ENCODE measurements around the gene OXSR1.
"Not testable (repeated sequence)": the region's sequence is repeated elsewhere in the genome, so short reads cannot be mapped to it uniquely, and the experiment has no call there.

Gene OXSR1

GRCh38 chr3:38141952-38142273 lies 23.4 kb upstream of the OXSR1 start:
- DNase-seq (ENCODE audit: low read depth in 2 of 2) = no peak

GRCh38 chr3:38142959-38143358 lies 22.4 kb upstream of the OXSR1 start:
- DNase-seq (ENCODE audit: low read depth in 2 of 2) = no peak

- DNase-seq (ENCODE audit: low read depth in 2 of 2) = no peak
These were observed 21.8 kb upstream of the OXSR1 start for GRCh38 chr3:38143511-38143910.

- no peak for DNase-seq (ENCODE audit: low read depth in 2 of 2)
These were observed 18.8 kb upstream of the OXSR1 start for GRCh38 chr3:38146504-38146903.

- DNase-seq (ENCODE audit: low read depth in 2 of 2) = no peak
These were observed 17.9 kb upstream of the OXSR1 start for GRCh38 chr3:38147421-38147820.

GRCh38 chr3:38148311-38148882 lies 16.9 kb upstream of the OXSR1 start:
- DNase-seq (ENCODE audit: low read depth in 2 of 2) = no peak

- DNase-seq (ENCODE audit: low read depth in 2 of 2) = no peak
These were observed 15.6 kb upstream of the OXSR1 start for GRCh38 chr3:38149708-38150107.

- DNase-seq (ENCODE audit: low read depth in 2 of 2) = no peak
These were observed 14.4 kb upstream of the OXSR1 start for GRCh38 chr3:38150780-38151528.

- no peak for DNase-seq (ENCODE audit: low read depth in 2 of 2)
These were observed 13.6 kb upstream of the OXSR1 start for GRCh38 chr3:38151667-38152265.

GRCh38 chr3:38152609-38153008 lies 12.7 kb upstream of the OXSR1 start:
- DNase-seq (ENCODE audit: low read depth in 2 of 2) = no peak

- no peak for DNase-seq (ENCODE audit: low read depth in 2 of 2)
These were observed 12.1 kb upstream of the OXSR1 start for GRCh38 chr3:38153221-38153620.

GRCh38 chr3:38154033-38154494 lies 11.3 kb upstream of the OXSR1 start:
- no peak for DNase-seq (ENCODE audit: low read depth in 2 of 2)

- no peak for DNase-seq (ENCODE audit: low read depth in 2 of 2)
These were observed 10.6 kb upstream of the OXSR1 start for GRCh38 chr3:38154625-38155255.

- DNase-seq (ENCODE audit: low read depth in 2 of 2) = no peak
These were observed 9.5 kb upstream of the OXSR1 start for GRCh38 chr3:38155825-38156224.

- no peak for DNase-seq (ENCODE audit: low read depth in 2 of 2)
These were observed 8.2 kb upstream of the OXSR1 start for GRCh38 chr3:38157117-38157516.

GRCh38 chr3:38157595-38157994 lies 7.7 kb upstream of the OXSR1 start:
- no peak for DNase-seq (ENCODE audit: low read depth in 2 of 2)

GRCh38 chr3:38158472-38158871 lies 6.9 kb upstream of the OXSR1 start:
- no peak for DNase-seq (ENCODE audit: low read depth in 2 of 2)

GRCh38 chr3:38160704-38161103 lies 4.6 kb upstream of the OXSR1 start:
- not testable (repeated sequence) for DNase-seq (ENCODE audit: low read depth in 2 of 2)

- no peak for DNase-seq (ENCODE audit: low read depth in 2 of 2)
These were observed 2.1 kb upstream of the OXSR1 start for GRCh38 chr3:38163117-38163840.

- no peak for DNase-seq (ENCODE audit: low read depth in 2 of 2)
These were observed 1.3 kb upstream of the OXSR1 start for GRCh38 chr3:38163841-38164642.

GRCh38 chr3:38164643-38164951 lies 740 bp upstream of the OXSR1 start:
- DNase-seq (ENCODE audit: low read depth in 2 of 2) = no peak
